ENCODE results near the gene RHBDD1. TPM values are rescaled to one million over a fixed set of nuclear protein-coding genes. Genes with fewer than 3 reads are reported as not detected.

RHBDD1 gene
- polyA plus RNA-seq, 1 donor from 2014 or later = 5.4 TPM

DNA sequence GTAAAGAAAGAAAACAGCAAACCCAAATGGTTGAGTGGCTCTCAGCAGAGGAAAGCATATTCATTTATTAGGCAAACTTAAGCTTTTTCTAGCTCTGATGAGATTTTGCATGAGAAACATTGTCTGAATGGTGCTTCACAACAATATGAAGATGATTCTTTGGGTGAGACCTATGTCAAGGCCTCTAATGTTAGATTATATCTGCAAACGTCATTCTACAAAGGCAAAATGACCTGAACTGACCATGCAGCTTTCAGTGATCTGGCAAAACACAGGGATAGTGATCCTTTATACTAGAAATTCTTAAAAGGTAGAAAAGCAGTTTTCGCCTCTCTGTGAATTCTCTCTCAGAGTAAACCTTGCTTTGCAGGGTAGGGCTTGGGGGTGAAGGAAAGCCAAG lies 11.7 kb downstream of the RHBDD1 start:
- H3K9ac ChIP-seq (ENCODE audit: low read length) = no peak overlapping the region
- TF ChIP-seq EP300 (conservative IDR thresholded peaks at IDR 0.05; ENCODE audit: poor library complexity, severe bottlenecking) (no peak), REST (IDR thresholded peaks at IDR 0.05; ENCODE audit: borderline replicate concordance) (no peak), POLR2AphosphoS5 (IDR thresholded peaks at IDR 0.05) (no peak), TAF1 (IDR thresholded peaks at IDR 0.05; ENCODE audit: low read depth) (no peak), EZH2 (IDR thresholded peaks at IDR 0.05; ENCODE audit: borderline replicate concordance, insufficient read depth, low read length, poor library complexity, severe bottlenecking) (no peak), MXI1 (conservative IDR thresholded peaks at IDR 0.05; ENCODE audit: poor library complexity, severe bottlenecking) (no peak), SMC3 (conservative IDR thresholded peaks at IDR 0.05; ENCODE audit: poor library complexity) (no peak), RAD21 (conservative IDR thresholded peaks at IDR 0.05) (no peak)
- TF ChIP-seq, protein P1, sequence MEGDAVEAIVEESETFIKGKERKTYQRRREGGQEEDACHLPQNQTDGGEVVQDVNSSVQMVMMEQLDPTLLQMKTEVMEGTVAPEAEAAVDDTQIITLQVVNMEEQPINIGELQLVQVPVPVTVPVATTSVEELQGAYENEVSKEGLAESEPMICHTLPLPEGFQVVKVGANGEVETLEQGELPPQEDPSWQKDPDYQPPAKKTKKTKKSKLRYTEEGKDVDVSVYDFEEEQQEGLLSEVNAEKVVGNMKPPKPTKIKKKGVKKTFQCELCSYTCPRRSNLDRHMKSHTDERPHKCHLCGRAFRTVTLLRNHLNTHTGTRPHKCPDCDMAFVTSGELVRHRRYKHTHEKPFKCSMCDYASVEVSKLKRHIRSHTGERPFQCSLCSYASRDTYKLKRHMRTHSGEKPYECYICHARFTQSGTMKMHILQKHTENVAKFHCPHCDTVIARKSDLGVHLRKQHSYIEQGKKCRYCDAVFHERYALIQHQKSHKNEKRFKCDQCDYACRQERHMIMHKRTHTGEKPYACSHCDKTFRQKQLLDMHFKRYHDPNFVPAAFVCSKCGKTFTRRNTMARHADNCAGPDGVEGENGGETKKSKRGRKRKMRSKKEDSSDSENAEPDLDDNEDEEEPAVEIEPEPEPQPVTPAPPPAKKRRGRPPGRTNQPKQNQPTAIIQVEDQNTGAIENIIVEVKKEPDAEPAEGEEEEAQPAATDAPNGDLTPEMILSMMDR (IDR thresholded peaks at IDR 0.05; ENCODE audit: poor library complexity, severe bottlenecking) = no peak
- H3K36me3 ChIP-seq (ENCODE audit: insufficient read depth, low read length) = no peaks in the 10 kb centered on the region
- H3F3A ChIP-seq (ENCODE audit: insufficient read depth, low read length, poor library complexity, severe bottlenecking) = no peaks in the 10 kb centered on the region
- H3K4me2 ChIP-seq (ENCODE audit: low read length) = no peak overlapping the region
- H3K79me2 ChIP-seq (replicated peaks; ENCODE audit: insufficient read depth, low read length) = no peaks in the 10 kb centered on the region
- no peaks in the 10 kb centered on the region for H3K9me3 ChIP-seq (ENCODE audit: low read length)
- H3K4me3 ChIP-seq (ENCODE audit: low read length) = no peak overlapping the region
- H3K27ac ChIP-seq (ENCODE audit: low read length) = no peak overlapping the region
- H4K20me1 ChIP-seq (ENCODE audit: insufficient read depth) = no peaks in the 10 kb centered on the region
- H3K27me3 ChIP-seq (ENCODE audit: insufficient read depth, low read depth, low read length) = no peaks in the 10 kb centered on the region
- no peaks in the 10 kb centered on the region for H3K9me2 ChIP-seq (ENCODE audit: insufficient read depth, low read length)
- H2AFZ ChIP-seq (ENCODE audit: low read depth, low read length) = no peak overlapping the region

- Histone ChIP-seq H3F3A (ENCODE audit: insufficient read depth, low read length, poor library complexity, severe bottlenecking) (no peaks in the 10 kb centered on the region), H3K9ac (ENCODE audit: low read length) (no peak overlapping the region), H3K36me3 (ENCODE audit: insufficient read depth, low read length) (no peaks in the 10 kb centered on the region), H4K20me1 (ENCODE audit: insufficient read depth) (no peaks in the 10 kb centered on the region), H3K27ac (ENCODE audit: low read length) (no peak overlapping the region), H2AFZ (ENCODE audit: low read depth, low read length) (no peak overlapping the region), H3K4me2 (ENCODE audit: low read length) (no peak overlapping the region), H3K9me3 (ENCODE audit: low read length) (no peaks in the 10 kb centered on the region), H3K79me2 (replicated peaks; ENCODE audit: insufficient read depth, low read length) (no peaks in the 10 kb centered on the region), H3K4me3 (ENCODE audit: low read length) (no peak overlapping the region), H3K9me2 (ENCODE audit: insufficient read depth, low read length) (no peaks in the 10 kb centered on the region), H3K27me3 (ENCODE audit: insufficient read depth, low read depth, low read length) (no peaks in the 10 kb centered on the region)
- TF ChIP-seq REST (IDR thresholded peaks at IDR 0.05; ENCODE audit: borderline replicate concordance) (no peak), TAF1 (IDR thresholded peaks at IDR 0.05; ENCODE audit: low read depth) (no peak), POLR2AphosphoS5 (IDR thresholded peaks at IDR 0.05) (no peak), RAD21 (conservative IDR thresholded peaks at IDR 0.05) (no peak), SMC3 (conservative IDR thresholded peaks at IDR 0.05; ENCODE audit: poor library complexity) (no peak), EP300 (conservative IDR thresholded peaks at IDR 0.05; ENCODE audit: poor library complexity, severe bottlenecking) (no peak), EZH2 (IDR thresholded peaks at IDR 0.05; ENCODE audit: borderline replicate concordance, insufficient read depth, low read length, poor library complexity, severe bottlenecking) (no peak)
Measured at GRCh38 chr2:226849349-226849748, 13.5 kb downstream of the RHBDD1 start.
